C4-2B (cell line): ENCODE measurements around the gene TRIM10.
"Not testable (repeated sequence)": the region's sequence is repeated elsewhere in the genome, so short reads cannot be mapped to it uniquely, and the experiment has no call there.

Source experiments
- H3K27ac ChIP-seq: fragments of 450-650 bp; 2 replicates; pipeline ENCODE4 v1.5.1; 2017
- CTCF ChIP-seq: fragments of 450-650 bp; conservative IDR thresholded peaks from 2 replicates; pipeline ENCODE4 v1.5.1; 2017; ENCODE audit warnings: mild to moderate bottlenecking
- ZFX ChIP-seq: fragments of 450-650 bp; IDR thresholded peaks from 2 replicates; pipeline ENCODE4 v1.6.1; 2017

TRIM10 gene

DNA sequence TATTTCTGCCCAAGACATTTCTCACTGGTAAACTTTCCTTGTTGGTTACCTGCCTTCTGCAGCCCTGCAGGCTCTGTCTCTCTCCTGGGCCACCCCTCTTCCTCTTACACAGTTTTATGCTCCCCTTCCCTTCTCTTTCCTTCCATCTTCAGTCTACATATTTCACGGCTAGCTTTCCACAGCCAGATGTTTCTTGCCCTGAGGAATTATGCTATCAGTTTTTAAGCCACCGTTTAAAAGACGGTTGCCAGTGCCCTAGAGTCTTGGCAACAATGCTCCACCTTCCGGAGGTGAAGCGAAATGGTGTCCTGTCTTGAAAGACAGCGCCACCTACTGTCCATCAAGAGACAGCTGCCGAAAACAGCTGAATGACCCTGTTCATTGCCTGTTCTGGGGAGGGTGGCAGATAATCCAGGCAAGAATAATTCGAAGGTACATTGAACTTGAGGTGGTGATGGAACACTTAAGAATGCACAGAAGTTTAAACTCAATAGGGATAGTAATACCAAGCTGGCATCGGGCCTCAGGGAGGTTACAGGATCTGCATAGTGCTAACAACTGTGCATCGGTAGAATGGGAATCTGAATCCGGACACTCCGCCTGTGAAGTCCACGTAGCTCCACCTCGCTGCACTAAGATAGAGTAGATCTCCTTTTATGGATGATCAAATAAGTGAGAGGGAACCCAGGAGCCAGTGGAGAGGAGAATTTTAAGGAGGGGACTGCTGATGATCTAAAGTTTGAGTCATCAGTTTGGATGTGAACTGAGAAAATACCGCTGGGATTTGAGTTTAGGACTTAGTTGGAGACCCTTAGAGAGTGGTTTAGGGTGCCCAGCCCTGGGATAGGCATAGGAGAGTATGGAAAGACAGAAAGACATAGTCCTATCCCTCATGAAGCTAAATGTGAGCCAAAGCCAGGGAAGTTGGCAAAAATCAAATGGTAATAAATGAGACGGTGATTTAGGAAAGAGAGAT, 29.8 kb downstream of the TRIM10 start:
- TF ChIP-seq ZFX = no peak
- peak; percentile 99 for TF ChIP-seq CTCF
- no peak overlapping the region for H3K27ac ChIP-seq

DNA sequence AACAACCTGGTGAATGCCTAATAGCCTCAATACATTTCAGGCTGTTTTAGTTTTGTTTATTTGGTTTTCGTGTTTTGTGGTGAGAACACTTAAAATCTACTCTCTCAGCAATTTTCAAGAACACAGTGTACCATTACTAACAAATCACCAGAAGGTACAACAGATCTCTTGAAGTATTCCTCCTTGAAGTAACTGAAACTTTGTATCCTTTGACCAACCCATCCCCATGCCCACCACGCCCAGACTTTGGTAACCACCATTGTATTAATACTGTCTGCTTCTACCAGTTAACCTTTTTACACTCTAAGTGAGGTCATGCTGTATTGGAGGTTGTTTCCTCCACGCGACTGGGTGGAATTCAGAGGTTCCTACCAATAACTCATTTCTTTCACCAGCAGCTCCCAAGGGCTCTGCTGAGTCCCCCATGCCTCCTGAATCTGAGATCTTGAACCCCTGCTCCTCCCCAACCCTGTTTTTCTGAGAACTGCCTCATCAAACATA, 30.8 kb downstream of the TRIM10 start:
- H3K27ac ChIP-seq = no peak overlapping the region

DNA sequence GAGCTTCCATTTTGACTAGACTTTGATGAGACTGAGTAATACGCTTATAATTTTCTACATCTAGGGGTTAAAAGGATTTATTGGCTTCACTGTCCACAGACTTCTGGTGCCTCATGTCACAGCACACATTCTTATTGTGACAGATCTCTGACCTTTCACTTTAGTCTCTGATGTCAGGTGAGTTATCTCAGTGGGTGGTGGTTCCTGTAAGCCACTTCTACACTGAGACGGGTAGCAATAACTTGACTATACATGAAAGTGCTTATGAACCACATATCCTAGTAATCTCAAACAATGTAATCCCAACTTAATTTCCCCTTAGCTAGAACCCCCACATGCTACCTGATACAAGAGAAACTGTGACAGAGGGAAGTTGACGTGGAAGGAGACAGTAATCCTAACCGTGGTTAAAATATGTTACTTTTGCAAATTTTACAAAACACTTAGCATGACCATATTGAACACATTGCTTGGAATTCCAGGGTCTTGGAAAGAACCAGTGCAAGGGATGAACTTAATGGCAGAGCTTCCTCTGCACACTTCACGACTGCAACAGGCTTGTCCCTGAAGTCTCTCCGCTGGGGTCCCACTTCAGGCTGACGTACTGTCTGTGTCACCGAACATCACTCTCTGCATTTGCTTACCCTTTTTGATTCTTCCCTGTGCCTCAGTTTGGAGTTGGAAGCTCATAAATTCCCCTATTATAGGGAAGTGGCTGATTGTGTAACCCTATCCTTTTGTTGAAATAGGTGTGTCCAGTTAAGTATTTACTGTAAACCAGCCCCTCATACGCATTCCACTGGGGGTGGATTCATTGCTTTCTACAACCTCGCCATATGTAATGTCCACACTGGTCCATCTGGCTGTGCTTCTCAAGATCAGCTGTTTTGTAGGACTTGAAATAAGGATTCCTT, 31.5 kb downstream of the TRIM10 start:
- TF ChIP-seq CTCF = no peak
- no peak for TF ChIP-seq ZFX
- no peak overlapping the region for H3K27ac ChIP-seq

More for the DNA sequence above, 30.8 kb downstream of the TRIM10 start:
- TF ChIP-seq CTCF (no peak), ZFX (no peak)

DNA sequence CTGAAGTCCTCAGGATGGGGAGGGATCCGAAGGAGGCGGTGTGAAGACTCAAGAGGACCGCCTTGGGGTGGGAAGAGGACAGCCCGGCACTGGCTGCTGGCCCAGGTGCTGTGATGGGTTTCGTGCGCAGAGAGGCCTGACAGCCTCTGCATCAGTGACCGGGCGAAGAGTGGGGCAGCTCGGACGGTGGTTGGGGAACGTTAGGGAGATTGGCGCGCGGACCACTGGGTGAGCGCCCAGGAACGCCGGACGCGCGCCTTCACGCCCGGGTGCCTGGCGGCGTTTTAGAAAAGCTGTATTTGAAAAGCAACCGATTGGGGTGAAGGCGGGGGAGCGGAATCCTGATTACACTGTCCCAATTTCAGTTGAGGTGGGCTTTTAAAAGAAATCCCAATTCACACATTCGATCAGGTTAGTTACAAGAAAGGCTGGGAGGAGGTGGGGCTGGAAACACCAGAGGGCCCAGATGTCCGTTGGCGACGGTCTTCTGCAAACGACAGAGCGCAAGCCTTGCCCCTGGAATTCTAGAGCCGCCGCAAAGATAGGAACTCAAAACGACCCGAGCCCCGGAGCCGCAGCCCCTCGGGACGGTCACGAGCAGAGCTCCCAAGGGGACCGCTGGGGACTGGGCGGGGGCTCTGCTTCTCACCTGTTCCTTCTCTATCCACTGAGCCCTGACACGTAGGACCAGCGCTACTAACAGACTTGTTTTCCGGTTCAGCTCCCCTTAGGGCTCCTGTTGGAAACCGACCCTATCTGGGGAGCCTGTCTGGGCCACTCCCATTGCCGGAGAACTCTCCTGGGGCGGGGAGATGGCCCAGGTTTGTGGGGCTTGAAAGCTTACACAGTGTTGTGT, 33.5 kb downstream of the TRIM10 start:
- TF ChIP-seq CTCF = no peak
- TF ChIP-seq ZFX = no peak
- no peak overlapping the region for H3K27ac ChIP-seq

DNA sequence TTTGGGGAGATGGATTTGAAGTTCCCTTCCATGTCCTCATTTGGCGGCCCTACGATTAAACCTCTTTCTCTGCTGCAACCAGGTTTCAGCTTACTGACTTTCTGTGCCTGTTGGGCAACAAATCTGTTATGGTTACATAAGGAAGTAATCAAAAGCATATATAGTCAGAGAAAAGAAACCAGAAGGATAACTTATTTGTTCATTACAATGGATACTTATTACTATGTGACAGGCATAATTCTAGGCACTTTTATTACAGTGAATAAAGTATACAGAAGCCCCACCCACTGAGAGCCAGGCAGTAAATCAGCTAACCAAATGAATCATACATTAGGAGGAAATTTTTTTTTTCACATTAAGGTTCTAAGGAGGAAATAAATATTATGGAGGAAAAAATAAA, 38.5 kb downstream of the TRIM10 start:
- no peak for TF ChIP-seq ZFX
- no peak for TF ChIP-seq CTCF
- H3K27ac ChIP-seq = no peak overlapping the region

- TF ChIP-seq ZFX = no peak
- TF ChIP-seq CTCF = no peak
- H3K27ac ChIP-seq = no peak overlapping the region
Observed at GRCh38 chr6:30121446-30122366, 39.3 kb downstream of the TRIM10 start.

GRCh38 chr6:30118691-30119090, 42.3 kb downstream of the TRIM10 start:
- H3K27ac ChIP-seq = not testable (repeated sequence)
